CD14-positive monocyte (primary cell): ENCODE measurements around the gene BOC. TPM values are rescaled to one million over a fixed set of nuclear protein-coding genes. Genes with fewer than 3 reads are reported as not detected.

Experiments used
- DNase-seq, 3 donors: peaks; one replicate each; pipeline ENCODE4 v3.0.0-alpha.2; 2011 to 2022
- H2AFZ ChIP-seq: 2 replicates; pipeline ENCODE4 v1.6.0; 2012; ENCODE audit warnings: mild to moderate bottlenecking, low read depth, low read length, inconsistent platforms; ENCODE audit not compliant: insufficient read depth, poor library complexity, severe bottlenecking
- H3K27ac ChIP-seq, 2 donors: 1 replicate in 1 of 2; 2 replicates in 1 of 2; pipeline ENCODE4 v1.5.1; 2012 to 2013; ENCODE audit warnings: low read length in 2 of 2, control low read depth in 1 of 2, inconsistent platforms in 1 of 2, low read depth in 1 of 2, mild to moderate bottlenecking in 1 of 2
- H3K27me3 ChIP-seq, 2 donors: one replicate each; pipeline versions ENCODE4 v1.6.0 to v1.6.1; 2011 to 2013; ENCODE audit warnings: low read length in 2 of 2; ENCODE audit not compliant: control insufficient read depth in 2 of 2, insufficient read depth in 2 of 2
- H3K36me3 ChIP-seq, 2 donors: replicated peaks in 1 of 2; 1 replicate in 1 of 2; 2 replicates in 1 of 2; pipeline versions ENCODE4 v1.5.1 to v1.6.1; 2012 to 2013; ENCODE audit warnings: low read length in 2 of 2, control low read depth in 1 of 2, inconsistent platforms in 1 of 2, mild to moderate bottlenecking in 1 of 2; ENCODE audit not compliant: insufficient read depth in 2 of 2, control insufficient read depth in 1 of 2
- H3K4me1 ChIP-seq, 2 donors: 1 replicate in 1 of 2; 2 replicates in 1 of 2; pipeline versions ENCODE4 v1.5.1 to v1.6.1; 2012 to 2013; ENCODE audit warnings: low read length in 2 of 2, control low read depth in 1 of 2, inconsistent platforms in 1 of 2, mild to moderate bottlenecking in 1 of 2, moderate library complexity in 1 of 2; ENCODE audit not compliant: insufficient read depth in 2 of 2, control insufficient read depth in 1 of 2
- H3K4me2 ChIP-seq: replicated peaks from 2 replicates; pipeline ENCODE3; 2012; ENCODE audit warnings: low read length, moderate library complexity, mild to moderate bottlenecking; ENCODE audit not compliant: poor library complexity, severe bottlenecking; ENCODE audit errors: extremely low read depth
- H3K4me3 ChIP-seq, 3 experiments: fragments of 200-600 bp in 1 of 3; sonication (generic) in 1 of 3; replicated peaks in 1 of 3; 1 replicate in 2 of 3; 2 replicates in 1 of 3; pipeline ENCODE4 v1.5.1; 2011 to 2013; ENCODE audit warnings: low read length in 3 of 3, mild to moderate bottlenecking in 3 of 3, control low read depth in 2 of 3, low read depth in 2 of 3, inconsistent platforms in 1 of 3, moderate library complexity in 1 of 3
- H3K79me2 ChIP-seq: 2 replicates; pipeline ENCODE4 v1.6.0; 2012; ENCODE audit warnings: mild to moderate bottlenecking, control low read depth, inconsistent platforms, low read length, moderate library complexity; ENCODE audit not compliant: insufficient read depth
- H3K9ac ChIP-seq: 2 replicates; pipeline ENCODE4 v1.6.0; 2017; ENCODE audit warnings: low read length, mild to moderate bottlenecking; ENCODE audit not compliant: insufficient read depth, poor library complexity, severe bottlenecking
- H3K9me3 ChIP-seq, 2 donors: replicated peaks in 1 of 2; 1 replicate in 1 of 2; 2 replicates in 1 of 2; pipeline versions ENCODE4 v1.5.1 to v1.6.1; 2012 to 2013; ENCODE audit warnings: low read length in 2 of 2, control low read depth in 1 of 2; ENCODE audit not compliant: control insufficient read depth in 1 of 2, insufficient read depth in 1 of 2
- H4K20me1 ChIP-seq: 2 replicates; pipeline ENCODE4 v1.6.0; 2012; ENCODE audit warnings: mild to moderate bottlenecking, low read length, control low read depth, moderate library complexity; ENCODE audit not compliant: insufficient read depth
- H3K27ac Mint-ChIP-seq, 7 donors: one replicate each; pipeline ENCODE4 v1.8.0; 2020; ENCODE audit warnings: mild to moderate bottlenecking in 7 of 7, mixed read lengths in 7 of 7, moderate library complexity in 6 of 7, inconsistent platforms in 2 of 7
- H3K27me3 Mint-ChIP-seq, 3 donors: one replicate each; pipeline ENCODE4 v1.8.0; 2021 to 2022; ENCODE audit warnings: low read depth in 3 of 3, mild to moderate bottlenecking in 3 of 3, mixed read lengths in 3 of 3, moderate library complexity in 3 of 3, inconsistent platforms in 1 of 3
- H3K36me3 Mint-ChIP-seq, 2 donors: one replicate each; pipeline ENCODE4 v1.8.0; 2020; ENCODE audit warnings: mixed read lengths in 2 of 2, inconsistent platforms in 1 of 2, mild to moderate bottlenecking in 1 of 2
- H3K4me1 Mint-ChIP-seq: one replicate; pipeline ENCODE4 v1.8.0; 2020; ENCODE audit warnings: mild to moderate bottlenecking, mixed read lengths
- H3K4me3 Mint-ChIP-seq, 2 donors: one replicate each; pipeline ENCODE4 v1.8.0; 2020; ENCODE audit warnings: mild to moderate bottlenecking in 2 of 2, mixed read lengths in 2 of 2, moderate library complexity in 1 of 2
- H3K9me3 Mint-ChIP-seq, 7 donors: one replicate each; pipeline ENCODE4 v1.8.0; 2020 to 2022; ENCODE audit warnings: mixed read lengths in 7 of 7, mild to moderate bottlenecking in 6 of 7, moderate library complexity in 6 of 7, inconsistent platforms in 2 of 7
- WGBS: methylation state at CpG from one replicate; pipeline ENCODE4 v1.1.5; 2013; ENCODE audit warnings: missing lambda C conversion rate; ENCODE audit not compliant: insufficient coverage; 5-methylcytosine and 5-hydroxymethylcytosine counted together
- intact Hi-C, 2 donors: fragments of 100-400 bp; cut with micrococcal nuclease; formaldehyde crosslinking; loops; one replicate each; pipeline versions ENCODE4 v1.15.0 to v1.15.1; 2023
- polyA plus RNA-seq, 3 donors: library from polyadenylated mRNA; depleted of rRNA in 1 of 3; unstranded in 2 of 3; stranded (reverse) in 1 of 3; fragments of 300-500 nt in 2 of 3; fragments of >200 nt in 1 of 3; fragmentation: Illumina TruSeq in 2 of 3; gene quantifications; 1 replicate in 2 of 3; 2 replicates in 1 of 3; pipeline ENCODE4 v1.2.3, GENCODE V29; 2012 to 2021
- TF ChIP-seq, protein P1 (sequence below): fragments of 200-600 bp; IDR thresholded peaks from one replicate; pipeline ENCODE4 v1.8.0; 2022; ENCODE audit warnings: antibody characterized with exemption, mild to moderate bottlenecking

BOC gene
- polyA plus RNA-seq, 3 donors: not detected

- no peaks in the 10 kb centered on the region for H4K20me1 ChIP-seq
- WGBS: 50% methylated on average over 3 of the region's 7 CpGs
- no peaks in the 10 kb centered on the region for H3K79me2 ChIP-seq
- Mint-ChIP-seq H3K4me3 (peak overlapping the region in 1 of 2 donors; percentile 31), H3K27ac (peak overlapping the region in 1 of 7 donors; percentile 12), H3K4me1 (peaks cover 18% of the 10 kb centered on the region), H3K36me3 (no peaks in the 10 kb centered on the region), H3K27me3 (peaks cover 0 to 3% (median 0%) of the 10 kb centered on the region in 3 donors), H3K9me3 (peaks cover 0 to 2% (median 0%) of the 10 kb centered on the region in 7 donors)
- H3K27ac ChIP-seq: no peak overlapping the region
- no peak overlapping the region for H3K9ac ChIP-seq
- intact Hi-C loops: no loop called here
- H3K4me3 ChIP-seq: no peak overlapping the region
- peaks cover 10 to 11% of the 10 kb centered on the region in 2 donors for H3K4me1 ChIP-seq
- peak overlapping the region; percentile 42 for H2AFZ ChIP-seq
- H3K36me3 ChIP-seq: no peaks in the 10 kb centered on the region
- TF ChIP-seq, protein P1, sequence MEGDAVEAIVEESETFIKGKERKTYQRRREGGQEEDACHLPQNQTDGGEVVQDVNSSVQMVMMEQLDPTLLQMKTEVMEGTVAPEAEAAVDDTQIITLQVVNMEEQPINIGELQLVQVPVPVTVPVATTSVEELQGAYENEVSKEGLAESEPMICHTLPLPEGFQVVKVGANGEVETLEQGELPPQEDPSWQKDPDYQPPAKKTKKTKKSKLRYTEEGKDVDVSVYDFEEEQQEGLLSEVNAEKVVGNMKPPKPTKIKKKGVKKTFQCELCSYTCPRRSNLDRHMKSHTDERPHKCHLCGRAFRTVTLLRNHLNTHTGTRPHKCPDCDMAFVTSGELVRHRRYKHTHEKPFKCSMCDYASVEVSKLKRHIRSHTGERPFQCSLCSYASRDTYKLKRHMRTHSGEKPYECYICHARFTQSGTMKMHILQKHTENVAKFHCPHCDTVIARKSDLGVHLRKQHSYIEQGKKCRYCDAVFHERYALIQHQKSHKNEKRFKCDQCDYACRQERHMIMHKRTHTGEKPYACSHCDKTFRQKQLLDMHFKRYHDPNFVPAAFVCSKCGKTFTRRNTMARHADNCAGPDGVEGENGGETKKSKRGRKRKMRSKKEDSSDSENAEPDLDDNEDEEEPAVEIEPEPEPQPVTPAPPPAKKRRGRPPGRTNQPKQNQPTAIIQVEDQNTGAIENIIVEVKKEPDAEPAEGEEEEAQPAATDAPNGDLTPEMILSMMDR: no peak
- DNase-seq: peak; percentile 3 to 12 (median 3)
- H3K27me3 ChIP-seq: no peaks in the 10 kb centered on the region
- H3K9me3 ChIP-seq: no peaks in the 10 kb centered on the region
- H3K4me2 ChIP-seq: peak overlapping the region; percentile 30
Measured at GRCh38 chr3:113174801-113175485, 36.4 kb upstream of the BOC start.

DNA sequence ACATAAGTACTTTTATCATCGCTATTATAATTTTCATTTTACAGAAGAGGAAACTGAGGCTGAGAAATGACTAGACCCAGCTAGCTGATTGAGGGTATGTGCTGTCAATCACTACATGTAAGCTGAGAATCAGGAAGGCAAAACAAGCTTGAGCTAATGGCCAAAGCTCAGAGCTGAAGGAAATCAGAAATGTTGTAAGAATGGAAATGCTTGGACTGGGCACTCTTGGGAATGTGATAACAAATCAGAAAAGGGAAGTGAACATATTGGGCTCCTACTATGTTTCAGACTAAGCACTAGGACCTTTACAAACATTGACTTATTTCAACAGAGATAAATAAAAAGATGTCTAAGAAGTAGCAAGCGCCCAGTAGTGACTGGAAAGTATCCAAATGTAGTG is 33.8 kb upstream of the BOC start:
- Mint-ChIP-seq H3K4me1 (peaks cover 12% of the 10 kb centered on the region), H3K27me3 (no peaks in the 10 kb centered on the region), H3K27ac (no peak overlapping the region), H3K9me3 (peaks cover 0 to 2% (median 0%) of the 10 kb centered on the region in 7 donors), H3K36me3 (no peaks in the 10 kb centered on the region), H3K4me3 (no peak overlapping the region)
- no peak overlapping the region for H3K27ac ChIP-seq
- no peaks in the 10 kb centered on the region for H4K20me1 ChIP-seq
- H3K4me3 ChIP-seq: no peak overlapping the region
- H3K27me3 ChIP-seq: no peaks in the 10 kb centered on the region
- no peaks in the 10 kb centered on the region for H3K79me2 ChIP-seq
- intact Hi-C loops: no loop called here
- H3K9me3 ChIP-seq: no peaks in the 10 kb centered on the region
- DNase-seq: peak in 1 of 3 donors; percentile 8
- no peak overlapping the region for H3K4me2 ChIP-seq
- TF ChIP-seq, protein P1: no peak
- WGBS: 100% methylated on average over 1 of the region's 2 CpGs
- no peaks in the 10 kb centered on the region for H3K36me3 ChIP-seq
- no peak overlapping the region for H2AFZ ChIP-seq
- H3K9ac ChIP-seq: no peak overlapping the region
- peaks cover 10 to 11% of the 10 kb centered on the region in 2 donors for H3K4me1 ChIP-seq
